ENCODE data around the gene FBN2.

Gene FBN2

DNA sequence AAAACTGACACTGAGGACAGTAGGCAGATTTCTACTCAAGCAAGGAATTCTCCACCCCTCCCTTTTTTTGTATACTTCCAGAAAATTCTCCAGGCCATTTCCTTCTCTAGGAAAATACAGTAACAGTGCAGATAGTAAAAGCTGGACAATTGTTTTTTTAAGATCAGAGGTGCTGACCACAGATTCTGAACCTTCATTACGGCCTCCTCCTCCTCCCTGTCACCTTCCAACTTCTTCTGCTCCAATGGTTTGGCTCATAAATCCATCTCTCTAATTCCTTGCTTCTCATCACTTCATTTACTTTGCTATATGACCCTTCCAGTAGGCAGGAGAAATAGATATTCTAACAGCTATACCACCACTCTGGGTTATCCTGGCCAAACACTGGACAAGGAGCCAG lies 220.6 kb downstream of the FBN2 start:
- DNase-seq (ENCODE audit: low read depth in 2 of 2), result no peak

DNA sequence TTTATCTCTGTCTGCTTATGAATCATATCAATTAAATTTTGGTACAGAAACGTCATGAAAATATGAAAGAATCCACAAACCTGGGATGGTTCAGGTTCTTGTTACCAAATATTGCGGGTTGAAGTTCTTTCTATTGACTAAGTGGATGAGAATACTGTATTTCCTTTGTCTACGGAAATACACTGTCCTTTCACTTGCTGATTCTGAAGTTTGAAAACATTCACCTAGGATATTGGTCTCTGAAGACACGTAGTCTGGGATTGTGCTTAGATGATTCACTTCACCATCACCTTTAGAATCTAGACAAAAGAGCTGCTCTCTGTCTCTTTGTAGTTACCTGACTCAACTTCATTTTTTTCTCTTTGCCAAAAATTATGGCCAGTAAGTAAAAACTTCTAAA lies 222.4 kb downstream of the FBN2 start:
- no peak for DNase-seq (ENCODE audit: low read depth in 2 of 2)

DNA sequence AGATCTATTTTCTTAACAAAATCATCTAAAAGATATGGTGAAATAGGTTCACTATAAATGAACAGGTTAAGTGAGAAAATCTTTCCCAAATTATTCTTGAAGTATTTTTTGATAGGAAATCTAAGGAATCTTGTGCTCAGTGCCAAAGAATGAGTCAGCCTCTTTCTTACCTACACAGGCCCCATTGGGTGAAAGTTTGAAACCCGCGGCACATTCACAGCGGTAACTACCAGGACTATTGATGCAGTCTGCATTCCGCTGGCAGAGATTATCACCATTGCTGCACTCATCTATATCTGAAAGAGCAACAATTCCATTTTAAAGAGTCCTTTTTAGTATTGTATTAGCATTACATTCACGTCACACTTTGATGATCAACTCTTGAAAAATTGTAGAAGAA lies 232.7 kb downstream of the FBN2 start:
- DNase-seq (ENCODE audit: low read depth in 2 of 2), result no peak

DNA sequence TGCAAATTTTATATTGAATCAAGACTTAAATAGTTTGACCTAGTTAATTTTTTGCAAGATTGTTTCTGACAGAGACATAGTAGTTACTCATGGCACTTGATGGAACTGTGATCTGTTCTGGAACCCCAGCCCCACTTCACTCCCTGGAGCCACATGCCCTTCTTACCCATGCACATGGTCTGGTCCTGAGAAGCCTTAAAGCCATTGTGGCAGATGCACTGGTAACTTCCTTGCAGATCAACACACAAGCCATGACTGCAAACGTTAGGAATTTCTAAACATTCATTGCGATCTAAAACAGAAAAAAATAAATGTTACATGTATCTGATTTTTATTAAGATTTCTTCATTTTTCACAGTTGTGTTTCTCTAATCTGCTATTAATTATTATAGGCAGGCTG lies 233.3 kb downstream of the FBN2 start:
- no peak for DNase-seq (ENCODE audit: low read depth in 2 of 2)

DNA sequence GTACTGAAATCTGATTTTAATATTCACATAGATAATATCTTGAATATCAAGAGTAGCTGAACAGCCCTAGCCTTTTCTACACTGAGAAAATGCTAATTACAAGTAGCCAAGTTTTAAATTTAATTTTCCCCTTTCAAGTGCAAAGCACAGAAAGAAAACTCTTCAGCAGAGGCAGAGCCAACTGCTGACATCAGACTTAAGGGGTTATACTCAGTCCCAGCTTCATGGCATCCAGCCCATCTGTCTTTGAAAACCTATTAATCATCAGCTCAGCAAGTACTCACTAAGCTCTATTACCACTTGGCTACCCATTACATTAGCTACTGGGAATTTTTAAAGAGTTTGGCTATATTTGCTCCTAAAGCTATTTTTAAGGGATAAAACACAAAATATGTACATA lies 234.0 kb downstream of the FBN2 start:
- DNase-seq (ENCODE audit: low read depth in 2 of 2), result peak; percentile 23 to 43

DNA sequence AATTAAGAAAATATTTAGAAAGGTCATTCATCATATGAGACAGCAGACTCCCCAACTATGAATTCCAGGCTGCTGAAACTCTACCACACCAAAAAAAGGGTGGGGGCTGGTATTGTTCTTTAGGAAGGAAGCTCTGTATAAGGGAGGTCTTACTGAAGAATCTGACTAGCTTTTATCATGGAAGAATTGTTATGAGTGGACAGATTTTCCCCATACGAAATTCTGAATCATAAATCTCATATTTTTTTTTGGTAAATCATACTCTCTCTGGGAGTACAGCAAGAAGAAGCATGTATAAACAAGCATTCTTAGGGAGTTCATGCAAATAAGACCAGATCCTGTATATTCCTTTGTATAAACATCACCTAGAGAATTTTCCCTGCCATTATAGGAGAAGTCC lies 234.5 kb downstream of the FBN2 start:
- DNase-seq (ENCODE audit: low read depth in 2 of 2), result no peak

DNA sequence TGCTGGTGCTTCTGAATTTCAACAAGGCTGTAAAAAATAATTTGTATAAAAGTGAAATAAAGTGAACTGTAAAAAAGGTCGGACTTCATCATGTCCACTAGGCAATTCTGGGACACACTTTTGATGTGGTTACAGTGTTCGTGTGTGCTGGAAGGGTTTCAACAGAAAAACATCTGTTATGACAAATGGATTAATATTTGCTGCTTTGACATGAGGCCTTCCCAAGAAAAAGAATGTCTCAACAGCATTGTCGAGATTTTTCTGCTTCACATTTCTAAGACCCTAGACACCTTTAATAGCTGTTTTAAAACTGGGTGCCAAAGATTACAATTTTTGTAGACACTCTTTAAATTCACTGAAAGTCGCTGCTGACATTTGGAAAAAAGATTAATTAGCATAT lies 237.9 kb downstream of the FBN2 start:
- DNase-seq (ENCODE audit: low read depth in 2 of 2), result no peak

DNA sequence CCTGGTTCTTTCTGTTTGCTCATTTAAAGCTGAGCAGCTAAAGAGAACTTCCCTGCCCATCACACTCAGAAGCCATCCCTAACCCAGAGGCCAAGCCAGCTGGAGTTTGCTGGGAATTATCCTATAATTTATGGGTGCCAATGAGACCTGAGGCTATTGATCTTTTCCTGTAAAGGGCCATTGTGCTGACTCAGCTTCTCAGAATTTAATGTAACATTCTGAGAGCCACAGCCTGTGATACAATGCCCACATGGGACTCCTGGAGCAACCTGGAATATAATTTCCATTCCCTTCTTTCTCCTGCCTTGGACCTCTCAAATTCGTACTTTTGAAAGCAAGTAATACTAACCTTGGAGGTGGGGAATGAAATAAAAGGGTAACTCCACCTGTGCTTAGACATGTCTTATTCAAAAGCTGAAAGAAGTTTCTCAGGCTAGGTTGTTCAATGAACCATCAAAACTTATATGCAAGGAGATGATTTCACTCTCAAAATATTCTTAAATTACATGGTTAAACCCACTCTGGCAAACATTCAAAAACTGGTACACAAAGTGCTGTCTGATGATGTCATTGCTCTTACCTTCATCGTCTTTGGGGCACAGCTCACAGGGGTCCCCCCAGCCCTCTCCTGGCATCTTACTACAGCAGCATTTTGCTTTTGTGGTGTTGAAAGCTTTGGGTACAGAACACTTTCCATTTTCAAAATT lies 247.7 kb downstream of the FBN2 start:
- DNase-seq (ENCODE audit: low read depth in 2 of 2), result no peak

DNA sequence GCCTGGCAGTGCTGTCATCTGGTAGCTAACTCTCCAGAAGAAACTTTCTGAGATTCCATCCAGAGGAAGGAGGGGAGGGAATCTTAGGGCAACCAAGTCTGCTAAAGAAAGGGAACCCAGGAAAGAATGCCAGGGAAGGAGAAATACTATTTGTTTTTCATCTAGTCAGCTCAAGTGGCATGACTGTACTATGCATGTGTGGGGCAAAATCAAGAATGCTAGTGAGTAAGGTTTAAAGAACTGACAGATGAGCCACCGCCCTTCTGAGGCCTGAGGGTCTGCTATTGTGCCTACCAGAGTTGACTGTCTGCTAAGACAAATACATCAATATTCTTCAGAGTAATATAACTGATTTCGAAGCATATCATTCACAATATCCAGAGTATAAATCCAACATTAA lies 250.3 kb downstream of the FBN2 start:
- no peak for DNase-seq (ENCODE audit: low read depth in 2 of 2)

DNA sequence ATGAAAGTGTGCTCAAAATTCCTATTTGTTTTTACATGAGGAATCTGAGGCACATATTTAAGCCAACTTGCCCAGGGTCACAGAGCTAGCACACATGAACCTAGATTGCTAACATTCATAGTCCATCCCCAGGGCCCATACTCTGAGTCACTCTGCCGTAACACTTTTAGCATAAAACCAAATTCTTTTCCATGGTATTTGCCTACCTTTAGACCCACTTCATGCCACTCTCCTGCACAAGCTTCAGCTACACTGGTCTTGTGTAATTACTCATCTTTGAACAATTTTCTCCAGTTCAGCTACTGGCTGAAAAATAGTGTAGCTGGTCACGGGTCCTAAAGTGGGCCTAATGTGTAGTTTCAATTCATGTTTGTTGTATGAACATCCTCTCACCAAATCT lies 253.8 kb downstream of the FBN2 start:
- DNase-seq (ENCODE audit: low read depth in 2 of 2), result no peak

DNA sequence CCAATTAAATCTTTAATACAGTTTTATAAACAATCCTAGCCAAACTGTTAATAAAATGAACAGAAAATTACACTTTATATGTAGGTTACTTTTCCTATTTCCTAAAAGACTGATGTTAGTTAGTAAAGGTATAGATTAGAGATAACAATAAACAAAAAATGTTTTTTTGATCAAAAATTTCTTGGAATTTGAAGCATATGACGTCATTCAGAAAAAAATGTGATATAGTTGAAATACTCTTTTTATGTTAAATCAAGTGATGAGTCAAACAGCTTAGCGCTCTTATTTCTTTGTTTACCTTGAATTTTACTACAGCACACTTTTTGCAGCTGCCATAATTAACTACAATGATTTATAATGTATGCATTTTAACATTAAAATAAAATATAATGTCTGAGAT lies 258.7 kb downstream of the FBN2 start:
- DNase-seq (ENCODE audit: low read depth in 2 of 2), result no peak

DNA sequence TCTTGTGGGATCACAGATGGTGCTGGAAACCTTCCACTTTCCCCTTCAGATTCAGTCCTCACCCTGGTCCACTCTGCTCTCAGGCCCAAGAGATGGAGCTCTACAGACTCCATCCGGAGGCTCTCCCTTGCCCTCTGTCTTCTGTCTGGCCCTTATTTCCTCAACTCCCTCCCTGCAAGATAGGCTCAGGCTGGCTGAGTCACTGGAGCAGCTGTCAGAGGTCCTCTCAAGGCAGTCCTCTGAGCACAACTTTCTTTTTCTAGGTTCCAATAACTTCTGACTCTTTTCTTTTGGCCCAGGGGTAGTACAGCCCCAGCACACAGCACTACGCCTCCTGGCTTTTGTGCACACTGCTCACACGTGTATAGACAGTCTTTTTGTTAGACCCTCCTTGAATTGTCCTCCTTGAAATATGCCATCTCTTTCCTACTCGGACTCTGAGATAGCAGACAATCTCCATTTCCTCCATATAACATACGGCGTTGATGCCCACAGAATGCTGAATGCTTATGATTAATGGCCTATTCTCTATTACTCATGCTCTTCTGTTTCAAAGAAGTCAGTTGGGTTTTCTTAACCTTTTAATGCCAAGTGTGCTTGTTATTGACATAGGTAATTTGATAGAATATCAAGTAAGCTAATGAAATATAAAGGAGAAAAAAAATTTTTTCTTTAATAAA lies 261.4 kb downstream of the FBN2 start:
- no peak for DNase-seq (ENCODE audit: low read depth in 2 of 2)

DNA sequence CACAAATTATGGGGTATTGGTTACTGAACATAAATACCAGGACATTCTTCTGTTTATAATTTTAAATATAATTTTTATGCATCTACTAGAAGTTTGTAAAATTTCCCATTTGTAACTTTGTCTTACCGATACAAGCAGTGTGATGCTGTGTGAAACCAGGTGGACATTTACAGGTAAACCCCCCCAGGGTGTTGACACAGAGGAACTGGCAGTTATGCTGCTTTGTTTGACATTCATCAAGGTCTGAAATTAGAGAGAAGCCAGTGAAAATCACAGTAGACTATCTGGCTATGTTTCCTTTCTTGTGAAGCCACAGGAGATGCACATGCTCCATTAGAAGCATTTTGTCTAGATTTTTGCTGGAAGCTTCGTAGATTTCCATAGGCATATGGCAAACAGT lies 263.6 kb downstream of the FBN2 start:
- DNase-seq (ENCODE audit: low read depth in 2 of 2), result no peak

DNA sequence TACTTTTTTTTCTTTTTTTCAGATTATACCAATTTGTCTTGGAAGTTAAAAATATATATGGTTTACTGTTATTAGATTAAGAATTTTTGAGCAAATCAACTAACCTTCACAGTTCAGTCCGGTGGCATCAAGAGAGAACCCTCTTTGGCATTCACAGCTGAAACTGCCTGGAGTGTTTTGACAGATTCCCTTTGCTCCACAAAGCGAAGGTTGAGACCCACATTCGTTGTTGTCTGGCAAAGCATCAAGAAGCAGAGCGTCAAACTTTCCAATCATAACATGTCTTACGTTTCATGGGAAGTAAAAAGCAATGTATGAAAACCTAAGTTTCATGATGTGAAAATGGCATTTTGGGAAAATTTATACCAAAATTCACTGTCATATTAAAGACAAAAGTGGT lies 264.3 kb downstream of the FBN2 start:
- DNase-seq (ENCODE audit: low read depth in 2 of 2), result no peak

DNA sequence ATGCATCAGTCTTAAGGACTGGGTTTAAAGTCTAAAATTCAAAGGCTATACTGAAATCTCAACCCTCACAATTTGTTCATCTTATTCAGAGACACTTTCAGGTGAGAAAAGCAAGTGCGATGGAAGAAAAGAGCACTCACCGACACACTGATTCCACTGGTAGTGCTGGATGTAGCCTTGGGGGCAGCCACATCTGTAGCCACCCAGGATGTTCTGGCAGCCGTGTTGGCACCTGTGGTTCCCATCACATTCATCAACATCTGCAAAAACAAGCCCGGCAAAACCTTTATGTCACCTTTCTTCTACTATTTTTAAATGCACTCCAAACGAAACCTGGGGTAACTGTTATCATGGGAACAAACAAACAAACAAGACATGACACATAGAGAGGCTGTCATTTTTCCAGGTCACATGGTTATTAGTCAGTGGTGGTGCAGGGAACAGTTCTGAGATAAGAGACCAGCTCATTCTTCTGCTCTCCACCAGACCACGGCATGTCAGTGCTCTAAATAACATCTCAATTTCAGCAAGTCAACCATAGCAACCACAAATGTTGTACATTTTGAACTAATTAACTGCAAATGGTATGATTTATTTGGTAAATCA lies 266.1 kb downstream of the FBN2 start:
- peak; percentile 21 to 25 for DNase-seq (ENCODE audit: low read depth in 2 of 2)

DNA sequence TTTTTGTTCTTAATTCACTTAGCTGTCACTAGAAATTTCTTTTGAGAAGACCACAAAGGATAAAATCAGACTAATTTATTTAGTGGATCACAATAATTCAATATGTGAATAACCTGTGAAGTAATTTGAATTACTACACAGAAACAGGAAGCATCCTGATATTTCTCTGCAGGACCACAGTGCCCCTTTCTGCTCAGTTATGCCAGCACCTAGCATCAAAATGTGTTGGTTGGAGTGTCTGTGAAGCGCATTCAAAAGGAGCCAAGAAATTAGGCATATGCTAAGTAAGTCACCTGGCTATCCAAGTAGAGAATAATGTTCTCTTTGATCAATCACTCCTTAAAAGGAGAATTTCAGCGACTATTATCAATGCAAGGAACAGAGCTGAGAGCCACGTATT lies 267.0 kb downstream of the FBN2 start:
- DNase-seq (ENCODE audit: low read depth in 2 of 2), result no peak

DNA sequence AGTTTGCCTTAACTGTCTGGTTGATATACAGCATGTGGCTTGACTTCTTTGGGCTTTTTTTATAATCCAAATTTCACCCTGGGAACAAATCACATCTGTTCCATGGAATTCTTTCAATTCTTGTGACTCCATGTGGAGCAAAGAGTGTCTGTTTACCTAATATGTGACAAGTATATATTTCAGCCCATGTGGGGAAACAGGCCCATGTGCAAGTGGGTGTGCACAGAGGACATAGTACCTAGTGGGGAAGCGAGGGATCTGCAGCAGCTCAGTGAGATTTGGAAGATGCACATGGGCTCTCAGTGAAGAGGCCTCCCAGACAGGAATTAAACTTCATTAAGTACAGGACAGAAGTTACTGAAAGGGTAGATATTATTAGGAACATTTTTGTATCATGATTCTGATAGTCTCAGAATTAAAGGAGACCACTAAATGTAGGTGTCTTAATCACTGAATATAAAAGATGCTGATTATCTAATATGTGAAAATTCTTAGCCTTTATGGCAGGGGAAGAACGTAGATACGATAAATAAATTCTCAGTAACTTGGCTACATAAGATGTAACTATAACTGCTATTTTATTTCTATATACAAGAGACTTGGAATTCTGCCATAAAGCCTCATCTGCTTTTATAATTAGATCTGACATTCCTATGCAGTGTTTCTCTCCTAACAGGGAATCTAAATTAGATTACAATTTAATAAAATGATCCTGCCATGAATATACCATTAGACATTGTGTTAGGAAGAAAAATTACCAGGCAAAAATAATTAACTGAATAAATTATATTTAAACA lies 273.3 kb downstream of the FBN2 start:
- no peak for DNase-seq (ENCODE audit: low read depth in 2 of 2)

DNA sequence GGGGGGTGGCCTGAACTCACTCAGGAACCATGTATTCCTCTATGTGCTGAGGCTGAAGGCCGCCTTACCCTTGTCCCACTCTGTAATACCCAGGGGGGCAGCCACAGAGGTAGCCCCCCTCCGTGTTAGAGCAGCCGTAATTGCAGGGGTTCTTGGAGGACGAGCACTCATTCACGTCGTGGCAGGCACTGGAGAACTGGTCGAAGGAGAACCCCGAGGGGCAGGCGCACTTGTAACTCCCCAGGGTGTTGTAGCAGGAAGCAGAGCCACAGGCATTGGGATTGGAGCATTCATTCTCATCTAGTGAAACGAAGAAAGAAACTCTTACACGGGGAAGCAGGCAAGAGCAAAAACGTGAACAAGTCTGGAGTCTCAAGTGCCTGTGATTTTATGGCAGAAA lies 274.7 kb downstream of the FBN2 start:
- no peak for DNase-seq (ENCODE audit: low read depth in 2 of 2)

DNA sequence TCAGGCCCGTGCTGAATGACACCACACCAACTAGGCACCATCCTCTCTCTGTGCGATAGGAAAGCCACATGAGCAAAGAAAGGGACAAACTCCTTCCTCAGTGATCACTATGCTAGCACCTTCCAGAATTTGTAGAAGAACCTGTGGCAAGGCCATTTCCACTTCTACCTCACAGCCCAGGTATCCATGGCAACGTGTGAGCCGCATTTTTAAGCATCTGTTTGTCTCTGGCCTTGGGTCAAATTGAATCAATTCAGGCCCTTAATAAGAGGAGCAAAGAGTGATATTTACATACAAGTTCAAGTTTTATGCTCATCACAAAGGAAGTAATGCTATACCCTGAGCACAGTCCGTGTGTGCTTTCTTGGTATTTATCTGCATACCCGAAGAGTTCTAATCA lies 275.1 kb downstream of the FBN2 start:
- DNase-seq (ENCODE audit: low read depth in 2 of 2), result no peak

DNA sequence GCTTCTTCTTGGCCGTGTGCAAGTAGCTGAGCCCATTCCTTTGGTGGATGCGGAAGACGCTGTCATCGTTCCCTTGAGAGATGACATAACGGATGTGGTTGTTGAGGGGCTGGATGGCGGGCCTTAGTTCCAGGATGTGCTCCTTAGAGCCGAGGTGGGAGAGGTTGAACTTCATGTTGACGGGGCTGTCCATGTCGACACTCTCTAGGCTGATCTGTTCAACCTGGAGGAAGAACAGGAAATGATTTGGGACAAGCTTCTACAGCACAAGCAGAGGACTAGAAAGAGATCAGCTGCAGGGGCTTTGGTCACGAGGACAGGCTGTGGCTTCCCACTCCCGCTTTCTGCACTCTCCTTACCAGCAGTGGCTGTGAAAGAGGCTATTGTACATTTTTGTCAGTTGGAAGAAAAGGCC lies 278.4 kb downstream of the FBN2 start:
- no peak for DNase-seq (ENCODE audit: low read depth in 2 of 2)

DNA sequence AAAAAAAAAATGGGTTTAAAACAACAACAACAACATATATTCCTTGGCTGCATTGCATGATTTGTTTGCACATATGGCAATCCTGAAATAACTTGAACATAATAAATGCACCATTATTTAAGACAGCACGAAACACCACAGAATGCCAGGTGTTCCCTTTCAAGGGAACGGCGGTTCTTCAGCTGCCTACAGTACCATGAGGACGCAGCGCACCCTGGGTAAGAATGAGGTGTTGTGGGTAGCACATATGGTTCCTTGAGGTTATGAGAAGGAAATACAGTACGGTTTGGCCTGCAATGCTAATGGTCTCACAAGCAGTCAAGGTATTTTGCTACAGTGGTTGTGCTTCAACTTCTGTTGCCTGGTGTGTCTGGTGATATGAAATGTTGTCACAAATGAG lies 279.7 kb downstream of the FBN2 start:
- DNase-seq (ENCODE audit: low read depth in 2 of 2), result no peak

DNA sequence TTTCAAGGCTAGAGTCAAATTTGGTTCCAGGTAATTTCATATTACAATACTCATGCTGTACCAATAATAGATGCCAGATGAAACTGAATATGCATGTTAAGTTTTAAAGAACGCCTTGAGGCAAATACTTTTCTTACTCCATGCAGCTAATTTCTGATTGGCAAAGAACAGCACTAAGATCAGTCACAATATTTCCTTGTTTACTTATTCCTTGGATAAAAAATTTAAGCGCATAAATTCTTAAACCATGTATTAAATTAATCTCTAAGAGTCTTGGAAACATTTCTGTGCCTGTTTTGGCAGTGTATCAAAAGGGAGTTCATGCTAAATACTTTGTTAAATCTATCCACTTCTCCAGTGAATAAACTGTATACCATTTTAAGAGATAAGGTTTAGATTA lies 281.0 kb downstream of the FBN2 start:
- no peak for DNase-seq (ENCODE audit: low read depth in 2 of 2)

DNA sequence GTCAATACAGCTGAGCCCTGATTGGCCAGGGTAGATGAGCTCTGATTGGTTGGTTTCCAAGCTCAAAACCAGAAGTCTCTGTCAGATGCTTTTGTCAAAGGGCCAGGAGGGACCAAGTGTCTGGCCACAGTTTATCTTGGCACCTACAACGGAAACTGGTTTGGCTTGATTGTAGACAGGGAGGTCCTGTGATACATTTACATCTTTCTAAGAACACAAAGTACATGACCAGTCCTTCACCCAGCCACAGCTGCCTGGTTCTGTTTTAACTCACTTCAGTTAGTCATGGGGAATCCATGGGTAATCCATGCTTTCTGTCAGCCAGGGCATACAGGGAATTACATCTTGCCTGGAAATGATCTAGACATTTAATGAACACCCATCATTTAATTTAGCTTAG lies 283.3 kb downstream of the FBN2 start:
- DNase-seq (ENCODE audit: low read depth in 2 of 2), result no peak
